MCF 10A (cell line): ENCODE results near the gene MYCBP. TPM values are rescaled to one million over a fixed set of nuclear protein-coding genes. Genes with fewer than 3 reads are reported as not detected.
"Not testable (repeated sequence)": the region's sequence is repeated elsewhere in the genome, so short reads cannot be mapped to it uniquely, and the experiment has no call there.

Source experiments
- BruUV-seq: library from RNA; stranded (reverse); fragments of 400-500 nt; replicated peaks from 2 replicates; lab custom pipeline; 2021; lab: Mats Ljungman, UMichigan
- CTCF ChIA-PET: fragments of 300-600 bp; sonication (Branson Sonifier 250); formaldehyde crosslinking; extraction: SDS; loops from one replicate; lab custom pipeline; 2021; ENCODE audit warnings: antibody characterized with exemption, inconsistent platforms; lab: Yijun Ruan, JAX
- POLR2A ChIA-PET: fragments of 300-600, 350-650 bp; sonication (Branson Sonifier 250); formaldehyde crosslinking; extraction: SDS; loops from one replicate; lab custom pipeline; 2020; ENCODE audit warnings: antibody characterized with exemption, inconsistent platforms; lab: Yijun Ruan, JAX
- DNase-seq: peaks from one replicate; pipeline ENCODE4 v3.0.0-alpha.2; 2018; ENCODE audit not compliant: unreplicated experiment
- H3K27ac Mint-ChIP-seq: one replicate; pipeline ENCODE4 v1.8.0; 2022; ENCODE audit warnings: mild to moderate bottlenecking, low read depth, mixed read lengths; ENCODE audit not compliant: unreplicated experiment
- H3K27me3 Mint-ChIP-seq: one replicate; pipeline ENCODE4 v1.8.0; 2022; ENCODE audit warnings: mixed read lengths; ENCODE audit not compliant: insufficient read depth, unreplicated experiment
- H3K36me3 Mint-ChIP-seq: one replicate; pipeline ENCODE4 v1.8.0; 2022; ENCODE audit warnings: mild to moderate bottlenecking, moderate library complexity, mixed read lengths; ENCODE audit not compliant: insufficient read depth, unreplicated experiment
- H3K4me1 Mint-ChIP-seq: one replicate; pipeline ENCODE4 v1.8.0; 2022; ENCODE audit warnings: mixed read lengths; ENCODE audit not compliant: insufficient read depth, unreplicated experiment
- H3K4me3 Mint-ChIP-seq: one replicate; pipeline ENCODE4 v1.8.0; 2022; ENCODE audit warnings: mild to moderate bottlenecking, moderate library complexity, mixed read lengths; ENCODE audit not compliant: unreplicated experiment
- H3K9me3 Mint-ChIP-seq: one replicate; pipeline ENCODE4 v1.8.0; 2022; ENCODE audit warnings: mixed read lengths; ENCODE audit not compliant: unreplicated experiment
- intact Hi-C: fragments of 100-400 bp; cut with micrococcal nuclease; formaldehyde crosslinking; loops from 2 replicates; pipeline ENCODE4 v1.14.1; 2022
- total RNA-seq: library from RNA; stranded (reverse); gene quantifications from 2 replicates; pipeline ENCODE4 v1.2.3, GENCODE V29; 2022
- TF ChIP-seq, protein P1 (sequence below): fragments of 200-600 bp; IDR thresholded peaks from one replicate; pipeline ENCODE4 v1.8.0; 2022; ENCODE audit warnings: antibody characterized with exemption, mild to moderate bottlenecking; ENCODE audit not compliant: unreplicated experiment

MYCBP gene
- total RNA-seq, 1 experiment from 2014 or later: 18.9 TPM

DNA sequence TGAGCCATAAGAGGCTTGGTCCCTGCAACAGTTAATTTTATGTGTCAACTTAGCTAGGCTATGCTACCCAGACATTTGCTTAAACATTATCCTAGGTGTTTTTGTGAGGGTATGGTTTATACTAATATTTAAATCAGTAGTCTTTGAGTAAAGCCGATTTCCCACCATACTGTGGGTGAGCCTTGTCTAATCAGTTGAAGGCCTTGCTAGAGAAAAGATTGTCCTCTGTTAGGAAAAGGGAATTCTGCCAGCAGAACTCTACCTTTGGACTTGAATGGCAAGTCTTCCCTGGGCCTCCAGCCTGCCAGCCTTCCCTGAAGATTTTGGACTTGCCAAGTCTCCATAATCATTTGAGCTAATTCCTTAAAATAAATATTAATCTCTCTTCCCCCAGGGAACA lies 44.6 kb upstream of the MYCBP start:
- H3K36me3 Mint-ChIP-seq: no peaks in the 10 kb centered on the region
- H3K4me3 Mint-ChIP-seq: no peak overlapping the region
- CTCF ChIA-PET: no interaction called here
- H3K9me3 Mint-ChIP-seq: no peaks in the 10 kb centered on the region
- POLR2A ChIA-PET: no interaction called here
- TF ChIP-seq, protein P1, sequence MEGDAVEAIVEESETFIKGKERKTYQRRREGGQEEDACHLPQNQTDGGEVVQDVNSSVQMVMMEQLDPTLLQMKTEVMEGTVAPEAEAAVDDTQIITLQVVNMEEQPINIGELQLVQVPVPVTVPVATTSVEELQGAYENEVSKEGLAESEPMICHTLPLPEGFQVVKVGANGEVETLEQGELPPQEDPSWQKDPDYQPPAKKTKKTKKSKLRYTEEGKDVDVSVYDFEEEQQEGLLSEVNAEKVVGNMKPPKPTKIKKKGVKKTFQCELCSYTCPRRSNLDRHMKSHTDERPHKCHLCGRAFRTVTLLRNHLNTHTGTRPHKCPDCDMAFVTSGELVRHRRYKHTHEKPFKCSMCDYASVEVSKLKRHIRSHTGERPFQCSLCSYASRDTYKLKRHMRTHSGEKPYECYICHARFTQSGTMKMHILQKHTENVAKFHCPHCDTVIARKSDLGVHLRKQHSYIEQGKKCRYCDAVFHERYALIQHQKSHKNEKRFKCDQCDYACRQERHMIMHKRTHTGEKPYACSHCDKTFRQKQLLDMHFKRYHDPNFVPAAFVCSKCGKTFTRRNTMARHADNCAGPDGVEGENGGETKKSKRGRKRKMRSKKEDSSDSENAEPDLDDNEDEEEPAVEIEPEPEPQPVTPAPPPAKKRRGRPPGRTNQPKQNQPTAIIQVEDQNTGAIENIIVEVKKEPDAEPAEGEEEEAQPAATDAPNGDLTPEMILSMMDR: no peak
- no TSS peak for BruUV-seq
- no peaks in the 10 kb centered on the region for H3K4me1 Mint-ChIP-seq
- H3K27me3 Mint-ChIP-seq: no peaks in the 10 kb centered on the region
- H3K27ac Mint-ChIP-seq: no peak overlapping the region
- intact Hi-C loops: no loop called here
- no peak for DNase-seq

DNA sequence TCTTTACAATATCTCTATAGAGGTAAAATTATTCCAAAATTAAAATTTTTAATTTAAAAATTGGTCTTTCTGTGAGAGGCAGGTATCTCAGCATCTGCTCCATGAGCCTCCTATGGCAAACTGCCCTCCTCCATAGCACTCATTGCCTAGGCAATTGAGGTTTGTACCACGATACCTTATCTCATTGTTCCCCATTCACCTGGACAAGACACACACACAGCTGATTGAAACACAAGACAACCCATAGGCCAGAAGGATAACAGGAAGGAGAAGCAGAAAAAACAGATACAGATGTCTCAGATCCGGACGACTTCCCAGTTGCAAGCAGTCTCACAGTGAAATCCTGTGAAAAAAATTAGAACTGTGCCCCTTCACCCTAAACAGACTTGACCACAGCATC lies 44.2 kb upstream of the MYCBP start:
- Mint-ChIP-seq H3K36me3 (no peaks in the 10 kb centered on the region), H3K27me3 (no peaks in the 10 kb centered on the region), H3K9me3 (no peaks in the 10 kb centered on the region), H3K4me1 (no peaks in the 10 kb centered on the region), H3K4me3 (no peak overlapping the region), H3K27ac (no peak overlapping the region)
- BruUV-seq: no TSS peak
- POLR2A ChIA-PET: no interaction called here
- CTCF ChIA-PET: interaction anchor here (0.6 kb wide), 1 partner anchor 293 kb away, joined by 3 read pairs; no protein-coding TSS in a partner anchor
- intact Hi-C loops: no loop called here
- no peak for DNase-seq
- TF ChIP-seq, protein P1: no peak

DNA sequence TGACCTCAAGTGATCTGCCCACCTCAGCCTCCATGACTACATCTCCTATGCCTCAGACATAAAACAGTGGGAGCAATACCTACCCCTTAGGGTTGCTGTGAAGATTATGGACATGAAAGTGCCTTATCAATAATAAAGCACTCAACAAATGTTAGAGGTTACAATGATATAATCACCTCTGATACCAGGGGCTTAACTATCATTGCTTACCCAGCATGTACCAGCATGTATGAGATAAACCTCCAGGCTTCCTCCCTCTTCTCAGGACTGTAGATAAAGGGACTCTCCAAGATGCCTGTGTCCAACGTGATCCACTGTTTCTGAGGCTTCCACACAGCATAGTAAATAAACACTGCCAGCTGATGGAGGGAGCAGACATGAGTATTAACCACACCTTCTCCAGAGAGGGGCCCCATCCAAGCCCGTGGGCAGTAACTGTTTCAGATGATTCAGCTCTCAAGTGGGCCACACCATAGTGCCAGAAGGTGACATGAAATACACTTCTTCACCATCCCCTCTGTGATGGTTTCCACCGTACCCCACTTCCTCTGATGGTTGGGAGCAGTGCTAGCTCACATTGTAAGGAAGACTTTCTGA lies 42.3 kb upstream of the MYCBP start:
- CTCF ChIA-PET: no interaction called here
- POLR2A ChIA-PET: interaction anchor here (0.9 kb wide), 1 partner anchor 111 kb away, joined by 3 read pairs; no protein-coding TSS in a partner anchor
- H3K9me3 Mint-ChIP-seq: no peaks in the 10 kb centered on the region
- TF ChIP-seq, protein P1: no peak
- H3K27ac Mint-ChIP-seq: no peak overlapping the region
- intact Hi-C loops: no loop called here
- no peaks in the 10 kb centered on the region for H3K36me3 Mint-ChIP-seq
- BruUV-seq: no TSS peak
- no peak overlapping the region for H3K4me3 Mint-ChIP-seq
- H3K27me3 Mint-ChIP-seq: no peaks in the 10 kb centered on the region
- no peak for DNase-seq
- no peaks in the 10 kb centered on the region for H3K4me1 Mint-ChIP-seq

DNA sequence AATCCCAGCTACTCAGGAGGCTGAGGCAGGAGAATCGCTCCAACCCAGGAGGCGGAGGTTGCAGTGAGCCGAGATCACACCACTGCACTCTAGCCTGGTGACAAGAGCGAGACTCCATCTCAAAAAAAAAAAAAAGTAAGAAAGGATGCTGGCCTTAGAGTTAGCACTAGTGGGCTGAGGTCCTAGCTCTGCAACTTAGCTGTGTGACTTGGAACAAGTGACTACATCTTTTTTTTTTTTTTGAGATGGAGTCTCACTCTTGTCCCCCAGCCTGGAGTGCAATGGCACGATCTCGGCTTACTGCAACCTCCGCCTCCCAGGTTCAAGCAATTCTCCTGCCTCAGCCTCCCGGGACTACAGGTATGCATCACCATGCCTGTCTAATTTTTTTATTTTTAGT lies 41.8 kb upstream of the MYCBP start:
- H3K9me3 Mint-ChIP-seq, H3K27ac Mint-ChIP-seq, intact Hi-C loops, CTCF ChIA-PET, H3K4me1 Mint-ChIP-seq, H3K27me3 Mint-ChIP-seq, DNase-seq, BruUV-seq, H3K4me3 Mint-ChIP-seq, POLR2A ChIA-PET, H3K36me3 Mint-ChIP-seq: not testable (repeated sequence)
